H9 (cell line): ENCODE data around the gene AMDHD2. TPM values are rescaled to one million over a fixed set of nuclear protein-coding genes. Genes with fewer than 3 reads are reported as not detected.

Source experiments
- DNase-seq: peaks from one replicate; pipeline ENCODE4 v3.0.0-alpha.2; 2017
- H2AFZ ChIP-seq: one replicate; pipeline ENCODE4 v1.6.1; 2013; ENCODE audit warnings: mild to moderate bottlenecking, low read length, control low read depth, moderate library complexity
- H2AK5ac ChIP-seq: 2 replicates; pipeline ENCODE4 v1.6.1; 2013; ENCODE audit warnings: low read length, control low read depth, mixed read lengths; ENCODE audit not compliant: insufficient read length
- H2BK120ac ChIP-seq: one replicate; pipeline ENCODE4 v1.6.1; 2013; ENCODE audit warnings: low read depth, mild to moderate bottlenecking, low read length, control low read depth, inconsistent platforms; ENCODE audit not compliant: poor library complexity, severe bottlenecking
- H2BK12ac ChIP-seq: 2 replicates; pipeline ENCODE4 v1.6.1; 2013; ENCODE audit warnings: low read length, control low read depth, mixed read lengths, low read depth; ENCODE audit not compliant: insufficient read length
- H2BK15ac ChIP-seq: 2 replicates; pipeline ENCODE4 v1.6.1; 2013; ENCODE audit warnings: low read depth, low read length, control low read depth
- H2BK20ac ChIP-seq: one replicate; pipeline ENCODE4 v1.6.1; 2013; ENCODE audit warnings: low read depth, mild to moderate bottlenecking, low read length, control low read depth, inconsistent platforms; ENCODE audit not compliant: poor library complexity, severe bottlenecking
- H2BK5ac ChIP-seq: 2 replicates; pipeline ENCODE4 v1.6.1; 2013; ENCODE audit warnings: low read length, control low read depth, mixed read lengths; ENCODE audit not compliant: insufficient read length
- H3K14ac ChIP-seq: 2 replicates; pipeline ENCODE4 v1.6.1; 2013; ENCODE audit warnings: low read length, control low read depth; ENCODE audit not compliant: insufficient read depth
- H3K18ac ChIP-seq: 2 replicates; pipeline ENCODE4 v1.6.1; 2013; ENCODE audit warnings: low read depth, mild to moderate bottlenecking, mixed read lengths, low read length, control low read depth; ENCODE audit not compliant: insufficient read length
- H3K23ac ChIP-seq: 2 replicates; pipeline ENCODE4 v1.6.1; 2013; ENCODE audit warnings: low read length, control low read depth, mixed read lengths, low read depth; ENCODE audit not compliant: insufficient read length
- H3K23me2 ChIP-seq: 2 replicates; pipeline ENCODE4 v1.6.1; 2013; ENCODE audit warnings: low read depth, mild to moderate bottlenecking, mixed read lengths, low read length, control low read depth; ENCODE audit not compliant: insufficient read length, poor library complexity, severe bottlenecking
- H3K27ac ChIP-seq: 2 replicates; pipeline ENCODE4 v1.5.1; 2013; ENCODE audit warnings: low read length, control low read depth, mixed read lengths, low read depth; ENCODE audit not compliant: insufficient read length
- H3K27me3 ChIP-seq: 2 replicates; pipeline ENCODE4 v1.6.1; 2013; ENCODE audit warnings: low read length, control low read depth, inconsistent platforms; ENCODE audit not compliant: insufficient read depth
- H3K4ac ChIP-seq: 2 replicates; pipeline ENCODE4 v1.6.1; 2013; ENCODE audit warnings: low read depth, mild to moderate bottlenecking, control low read depth, inconsistent platforms, low read length, moderate library complexity
- H3K4me1 ChIP-seq: 2 replicates; pipeline ENCODE4 v1.6.1; 2013; ENCODE audit warnings: low read length, control low read depth, inconsistent platforms; ENCODE audit not compliant: insufficient read depth
- H3K4me2 ChIP-seq: 2 replicates; pipeline ENCODE4 v1.6.1; 2013; ENCODE audit warnings: low read length, control low read depth, mixed read lengths; ENCODE audit not compliant: insufficient read length, insufficient read depth
- H3K56ac ChIP-seq: 2 replicates; pipeline ENCODE4 v1.6.1; 2013; ENCODE audit warnings: low read depth, mild to moderate bottlenecking, mixed read lengths, low read length, control low read depth; ENCODE audit not compliant: insufficient read length
- H3K79me1 ChIP-seq: 2 replicates; pipeline ENCODE4 v1.6.1; 2013; ENCODE audit warnings: low read depth, mild to moderate bottlenecking, moderate library complexity, low read length, control low read depth, inconsistent platforms; ENCODE audit not compliant: insufficient read depth, poor library complexity, severe bottlenecking
- H3K79me2 ChIP-seq: 2 replicates; pipeline ENCODE4 v1.6.1; 2013; ENCODE audit warnings: low read length, control low read depth, inconsistent platforms; ENCODE audit not compliant: insufficient read depth
- H3K9ac ChIP-seq: 2 replicates; pipeline ENCODE4 v1.6.1; 2013; ENCODE audit warnings: low read length, control low read depth, mixed read lengths; ENCODE audit not compliant: insufficient read length; ENCODE audit errors: extremely low read depth
- H3K9me3 ChIP-seq: one replicate; pipeline ENCODE4 v1.6.1; 2013; ENCODE audit warnings: low read depth, low read length, inconsistent platforms; ENCODE audit not compliant: control insufficient read depth
- H3T11ph ChIP-seq: one replicate; pipeline ENCODE4 v1.6.1; 2013; ENCODE audit warnings: mild to moderate bottlenecking, low read length, control low read depth, inconsistent platforms
- H4K20me1 ChIP-seq: one replicate; pipeline ENCODE4 v1.6.1; 2013; ENCODE audit not compliant: control insufficient read depth, insufficient read length, insufficient read depth
- H4K5ac ChIP-seq: 2 replicates; pipeline ENCODE4 v1.6.1; 2013; ENCODE audit warnings: low read depth, mild to moderate bottlenecking, mixed read lengths, low read length, control low read depth; ENCODE audit not compliant: insufficient read length
- H4K8ac ChIP-seq: replicated peaks from 2 replicates; pipeline ENCODE4 v1.6.1; 2013; ENCODE audit warnings: low read length, control low read depth, mixed read lengths, low read depth; ENCODE audit not compliant: insufficient read length
- H4K91ac ChIP-seq: 2 replicates; pipeline ENCODE4 v1.6.1; 2013; ENCODE audit warnings: low read depth, mild to moderate bottlenecking, moderate library complexity, mixed read lengths, low read length, control low read depth; ENCODE audit not compliant: insufficient read length
- H3K27ac Mint-ChIP-seq, 3 experiments: 2 replicates in 2 of 3; 3 replicates in 1 of 3; pipeline ENCODE4 v1.8.0; 2020 to 2021; ENCODE audit warnings: mixed read lengths in 3 of 3, mild to moderate bottlenecking in 1 of 3, moderate library complexity in 1 of 3
- H3K27me3 Mint-ChIP-seq: 2 replicates; pipeline ENCODE4 v1.8.0; 2021; ENCODE audit warnings: low read depth, mild to moderate bottlenecking, moderate library complexity, mixed read lengths
- H3K36me3 Mint-ChIP-seq, 3 experiments: 2 replicates in 2 of 3; 3 replicates in 1 of 3; pipeline ENCODE4 v1.8.0; 2020 to 2021; ENCODE audit warnings: low read depth in 3 of 3, mixed read lengths in 3 of 3; ENCODE audit not compliant: insufficient read depth in 1 of 3
- H3K4me1 Mint-ChIP-seq, 2 experiments: 2 replicates each; pipeline ENCODE4 v1.8.0; 2020; ENCODE audit warnings: mixed read lengths in 2 of 2
- H3K4me3 Mint-ChIP-seq, 2 experiments: 2 replicates in 1 of 2; 3 replicates in 1 of 2; pipeline ENCODE4 v1.8.0; 2020 to 2021; ENCODE audit warnings: mild to moderate bottlenecking in 2 of 2, mixed read lengths in 2 of 2, moderate library complexity in 1 of 2
- H3K9me3 Mint-ChIP-seq, 2 experiments: 2 replicates in 1 of 2; 3 replicates in 1 of 2; pipeline ENCODE4 v1.8.0; 2020; ENCODE audit warnings: mild to moderate bottlenecking in 2 of 2, mixed read lengths in 2 of 2, moderate library complexity in 1 of 2
- WGBS: extraction: QIAGEN DNeasy Blood & Tissue Kit; methylation state at CpG from one replicate; pipeline ENCODE4 v1.1.7; 2013; ENCODE audit warnings: missing lambda C conversion rate, low lambda C conversion rate, mixed read lengths; ENCODE audit not compliant: insufficient read length; ENCODE audit errors: extremely low coverage; 5-methylcytosine and 5-hydroxymethylcytosine counted together
- total RNA-seq: library from RNA; stranded (reverse); gene quantifications from 2 replicates; pipeline ENCODE4 v1.2.1, GENCODE V29; 2021
- TF ChIP-seq, protein P1 (sequence below): fragments of 200-600 bp; sonication (generic); conservative IDR thresholded peaks from 3 replicates; pipeline ENCODE4 v1.8.0; 2021; ENCODE audit warnings: antibody characterized with exemption, mild to moderate bottlenecking

Gene AMDHD2
- total RNA-seq, 1 experiment from 2014 or later: 61.5 TPM

DNA sequence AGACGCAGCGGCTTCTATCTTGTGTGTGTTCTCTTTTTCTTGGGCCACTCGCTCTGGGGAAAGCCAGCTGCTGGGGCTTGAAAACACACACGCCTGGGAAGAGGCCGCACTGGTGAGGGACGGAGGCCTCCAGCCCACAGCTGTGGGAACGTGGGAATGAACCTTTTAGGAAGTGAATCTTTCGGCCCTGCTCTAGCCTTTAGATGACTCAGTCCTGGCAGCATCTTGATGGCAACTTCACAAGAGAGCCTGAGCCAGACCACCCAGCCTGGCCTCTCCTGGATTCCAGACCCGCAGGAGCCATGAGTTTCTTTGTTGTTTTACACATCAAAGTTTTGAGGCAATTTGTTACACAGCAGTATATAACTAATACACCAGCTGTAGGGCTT is 15.4 kb downstream of the AMDHD2 start:
- Mint-ChIP-seq H3K27me3 (peaks cover 4% of the 10 kb centered on the region; the same call in 1 of the 2 replicates), H3K27ac (no peak overlapping the region), H3K9me3 (peaks cover 0 to 2% of the 10 kb centered on the region in 2 experiments; a peak in 1 of 5 replicates), H3K4me1 (peaks cover 11 to 22% of the 10 kb centered on the region in 2 experiments), H3K36me3 (0 out of 7 replicates have a peak, but pooled peaks cover 0 to 4% (median 0%) of the 10 kb centered on the region in 3 experiments), H3K4me3 (no peak overlapping the region)
- Histone ChIP-seq H3K18ac (no peak overlapping the region), H3K56ac (no peak overlapping the region), H2BK5ac (no peak overlapping the region), H2AK5ac (no peak overlapping the region), H3K4ac (no peak overlapping the region), H3K4me2 (no peak overlapping the region), H2AFZ (no peak overlapping the region), H3T11ph (no peak overlapping the region), H3K9ac (no peak overlapping the region), H3K27ac (no peak overlapping the region), H3K79me1 (peaks cover 6% of the 10 kb centered on the region), H2BK12ac (no peak overlapping the region), H2BK15ac (no peak overlapping the region), H3K23me2 (peaks cover 10% of the 10 kb centered on the region), H3K14ac (no peak overlapping the region), H4K5ac (no peak overlapping the region), H4K91ac (no peak overlapping the region), H3K27me3 (no peaks in the 10 kb centered on the region), H4K20me1 (no peaks in the 10 kb centered on the region), H2BK20ac (no peak overlapping the region), H3K79me2 (peaks cover 3% of the 10 kb centered on the region; the same call in 1 of the 2 replicates), H3K9me3 (no peaks in the 10 kb centered on the region), H4K8ac (no peak overlapping the region), H2BK120ac (no peak overlapping the region), H3K23ac (no peak overlapping the region), H3K4me1 (no peaks in the 10 kb centered on the region; the same call in 1 of the 2 replicates)
- no CpG with 5 or more reads among the region's 9 CpGs for WGBS
- DNase-seq: no peak
- TF ChIP-seq, protein P1, sequence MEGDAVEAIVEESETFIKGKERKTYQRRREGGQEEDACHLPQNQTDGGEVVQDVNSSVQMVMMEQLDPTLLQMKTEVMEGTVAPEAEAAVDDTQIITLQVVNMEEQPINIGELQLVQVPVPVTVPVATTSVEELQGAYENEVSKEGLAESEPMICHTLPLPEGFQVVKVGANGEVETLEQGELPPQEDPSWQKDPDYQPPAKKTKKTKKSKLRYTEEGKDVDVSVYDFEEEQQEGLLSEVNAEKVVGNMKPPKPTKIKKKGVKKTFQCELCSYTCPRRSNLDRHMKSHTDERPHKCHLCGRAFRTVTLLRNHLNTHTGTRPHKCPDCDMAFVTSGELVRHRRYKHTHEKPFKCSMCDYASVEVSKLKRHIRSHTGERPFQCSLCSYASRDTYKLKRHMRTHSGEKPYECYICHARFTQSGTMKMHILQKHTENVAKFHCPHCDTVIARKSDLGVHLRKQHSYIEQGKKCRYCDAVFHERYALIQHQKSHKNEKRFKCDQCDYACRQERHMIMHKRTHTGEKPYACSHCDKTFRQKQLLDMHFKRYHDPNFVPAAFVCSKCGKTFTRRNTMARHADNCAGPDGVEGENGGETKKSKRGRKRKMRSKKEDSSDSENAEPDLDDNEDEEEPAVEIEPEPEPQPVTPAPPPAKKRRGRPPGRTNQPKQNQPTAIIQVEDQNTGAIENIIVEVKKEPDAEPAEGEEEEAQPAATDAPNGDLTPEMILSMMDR: no peak
